Spleen (tissue), 11 donors: ENCODE results near the gene ATOH8. TPM values are rescaled to one million over a fixed set of nuclear protein-coding genes. Genes with fewer than 3 reads are reported as not detected.

Experiments
- DNase-seq: peaks from one replicate; pipeline ENCODE4 v3.0.0-alpha.2; 2020
- H3K27ac ChIP-seq, 8 donors: fragments of 200-600 bp; sonication (generic) in 7 of 8; 1 replicate in 4 of 8; 2 replicates in 4 of 8; pipeline versions ENCODE4 v1.5.0 to v1.8.0; 2016 to 2021; ENCODE audit warnings: inconsistent platforms in 4 of 8, mild to moderate bottlenecking in 4 of 8, moderate library complexity in 1 of 8
- H3K27me3 ChIP-seq, 7 donors: fragments of 200-600 bp; sonication (generic) in 6 of 7; replicated peaks in 1 of 7; 1 replicate in 4 of 7; 2 replicates in 3 of 7; pipeline versions ENCODE4 v1.5.0 to v1.8.0; 2016 to 2021; ENCODE audit warnings: inconsistent platforms in 3 of 7, mild to moderate bottlenecking in 1 of 7
- H3K36me3 ChIP-seq, 6 donors: fragments of 200-600 bp; sonication (generic) in 5 of 6; 1 replicate in 4 of 6; 2 replicates in 2 of 6; pipeline versions ENCODE4 v1.5.0 to v1.8.0; 2016 to 2021; ENCODE audit warnings: inconsistent platforms in 2 of 6
- H3K4me1 ChIP-seq, 6 donors: fragments of 200-600 bp; sonication (generic) in 5 of 6; 1 replicate in 3 of 6; 2 replicates in 3 of 6; pipeline versions ENCODE4 v1.5.0 to v1.8.0; 2016 to 2021; ENCODE audit warnings: inconsistent platforms in 3 of 6
- H3K4me3 ChIP-seq, 8 donors: fragments of 200-600 bp; sonication (generic) in 7 of 8; 1 replicate in 4 of 8; 2 replicates in 4 of 8; pipeline versions ENCODE4 v1.5.0 to v1.8.0; 2016 to 2021; ENCODE audit warnings: inconsistent platforms in 4 of 8, mild to moderate bottlenecking in 4 of 8, moderate library complexity in 2 of 8
- H3K9me3 ChIP-seq, 8 donors: fragments of 200-600 bp; sonication (generic) in 7 of 8; 1 replicate in 4 of 8; 2 replicates in 4 of 8; pipeline versions ENCODE4 v1.5.0 to v1.8.0; 2016 to 2021; ENCODE audit warnings: inconsistent platforms in 4 of 8
- POLR2A ChIP-seq, 3 donors: fragments of 450-650 bp; IDR thresholded peaks; one replicate each; pipeline ENCODE4 v1.5.1; 2017; ENCODE audit warnings: antibody characterized with exemption in 3 of 3, mild to moderate bottlenecking in 1 of 3
- POLR2AphosphoS5 ChIP-seq, 3 donors: sonication (generic); formaldehyde crosslinking; IDR thresholded peaks; one replicate each; pipeline ENCODE4 v1.5.1; 2017; ENCODE audit warnings: antibody characterized with exemption in 3 of 3
- WGBS, 5 donors: extraction: QIAGEN DNeasy Blood & Tissue Kit in 3 of 5; methylation state at CpG; one replicate each; pipeline versions ENCODE4 v1.1.5 to v1.1.7; 2013 to 2018; 5-methylcytosine and 5-hydroxymethylcytosine counted together
- intact Hi-C: fragments of 100-400 bp; cut with DNase I; formaldehyde crosslinking; loops from one replicate; pipeline ENCODE4 v1.15.0; 2023; ENCODE audit warnings: low total_unique reads
- polyA plus RNA-seq, 3 donors: library from polyadenylated mRNA; stranded (reverse); fragments of 200-250 nt; gene quantifications; one replicate each; pipeline ENCODE4 v1.2.1, GENCODE V29; 2013
- total RNA-seq, 7 donors: library from RNA; depleted of rRNA in 3 of 7; stranded (reverse); fragments of >200 nt in 3 of 7; fragmentation: NEBNext Ultra II Directional in 4 of 7; extraction: Animal tissue kit (Norgen Biotek cat#: 25700) in 4 of 7; gene quantifications; one replicate each; pipeline versions ENCODE4 v1.1.0 to v1.2.1, GENCODE V29; 2016 to 2021
- TF ChIP-seq, protein P1 (sequence below), 11 experiments: fragments of 200-600 bp in 7 of 11; fragments of 450-650 bp in 4 of 11; sonication (generic) in 4 of 11; IDR thresholded peaks in 8 of 11; conservative IDR thresholded peaks in 3 of 11; 1 replicate in 7 of 11; 2 replicates in 4 of 11; pipeline versions ENCODE4 v1.4.0 to v1.8.0; 2016 to 2021; ENCODE audit warnings: antibody characterized with exemption in 11 of 11, inconsistent platforms in 4 of 11, mild to moderate bottlenecking in 1 of 11
- donor health status: healthy with polysubstance abuse.
- donor health status: DM: no; HTN: no; CAD: no; lungs with moderate emphysema.
- donor health status: DM: no; HTN: no; CAD: no.
- donor health status: Bipolar disorder and iron deficiency.
- donor health status: healthy.
- donor health status: DM: no; HTN: no; CAD: no.
- donor health status: DM: yes; HTN: yes; CAD: no.

The ATOH8 gene
- total and polyA plus RNA-seq, 10 donors: 6.4 to 53.0 (median 17.4) TPM

DNA sequence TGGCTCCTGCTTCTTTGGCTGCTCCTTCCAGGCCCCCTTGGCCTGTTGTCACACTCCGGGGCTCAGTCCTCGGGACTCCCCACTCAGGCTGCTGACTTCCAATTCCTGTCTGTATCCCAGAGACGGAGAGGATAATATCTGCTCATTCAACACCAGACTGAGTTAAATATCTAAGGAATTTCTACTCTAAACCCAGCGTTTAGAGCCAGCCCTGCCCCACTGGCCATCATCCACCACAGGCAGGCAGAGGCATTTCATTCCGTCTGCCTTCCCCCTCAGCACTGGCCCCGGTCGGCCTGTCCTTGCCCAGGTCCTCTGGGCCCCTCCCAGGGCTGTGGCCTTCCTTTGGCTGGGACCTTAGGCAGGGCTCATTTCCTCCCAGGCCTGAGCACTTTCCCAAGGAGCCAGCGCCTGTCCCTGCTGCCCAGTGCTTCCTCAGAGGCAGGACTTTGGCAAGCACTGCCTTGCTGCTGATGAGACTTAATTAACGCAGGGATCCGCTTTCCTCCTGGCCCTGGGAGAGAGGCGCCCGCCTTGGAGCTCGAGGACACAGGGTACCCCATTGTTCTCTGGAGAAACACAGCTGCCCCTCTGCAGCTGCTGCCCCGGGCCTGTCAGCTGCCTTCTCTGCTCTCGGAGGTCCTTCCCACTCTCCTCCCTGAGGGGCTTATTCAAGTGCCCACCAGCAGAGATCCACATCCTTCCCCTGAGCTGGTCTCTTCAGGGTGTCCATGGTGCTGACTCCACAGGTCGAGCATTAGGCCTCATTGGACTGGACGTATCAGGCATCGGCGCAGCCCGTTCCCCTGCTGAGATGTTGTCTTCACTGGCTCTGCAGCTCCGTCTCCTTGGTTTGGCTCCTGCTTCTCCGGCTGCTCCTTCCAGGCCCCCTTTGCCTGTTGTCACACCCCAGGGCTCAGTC, 42.8 kb downstream of the ATOH8 start:
- Histone ChIP-seq H3K36me3 (no peaks in the 10 kb centered on the region), H3K9me3 (peaks cover 0 to 9% (median 7%) of the 10 kb centered on the region in 8 donors), H3K27me3 (peaks cover 0 to 22% (median 0%) of the 10 kb centered on the region in 7 donors), H3K27ac (peak overlapping the region in 7 of 8 donors; percentile 47 to 67 (median 57)), H3K4me3 (no peak overlapping the region), H3K4me1 (peaks cover 6 to 60% (median 32%) of the 10 kb centered on the region in 6 donors)
- WGBS, 5 donors: 65 to 75% (median 72%) methylated on average over 14 to 22 of the region's 22 CpGs
- TF ChIP-seq POLR2A (IDR thresholded peaks at IDR 0.05) (no peak), POLR2AphosphoS5 (IDR thresholded peaks at IDR 0.05) (peak; percentile 62 to 77 (median 76))
- peak; percentile 80 for DNase-seq
- intact Hi-C loops: loop anchor here (10.0 kb wide), 1 partner anchor 52 kb away; no protein-coding TSS in a partner anchor

GRCh38 chr2:85797263-85797660, 43.5 kb downstream of the ATOH8 start:
- no peak for DNase-seq
- Histone ChIP-seq H3K36me3 (no peaks in the 10 kb centered on the region), H3K27ac (peak overlapping the region in 4 of 8 donors; percentile 51 to 63 (median 58)), H3K4me1 (peaks cover 3 to 55% (median 30%) of the 10 kb centered on the region in 6 donors), H3K27me3 (peaks cover 0 to 22% (median 0%) of the 10 kb centered on the region in 7 donors), H3K9me3 (peaks cover 0 to 9% (median 8%) of the 10 kb centered on the region in 8 donors), H3K4me3 (no peak overlapping the region)
- TF ChIP-seq POLR2A (IDR thresholded peaks at IDR 0.05): no peak
- TF ChIP-seq, protein P1, sequence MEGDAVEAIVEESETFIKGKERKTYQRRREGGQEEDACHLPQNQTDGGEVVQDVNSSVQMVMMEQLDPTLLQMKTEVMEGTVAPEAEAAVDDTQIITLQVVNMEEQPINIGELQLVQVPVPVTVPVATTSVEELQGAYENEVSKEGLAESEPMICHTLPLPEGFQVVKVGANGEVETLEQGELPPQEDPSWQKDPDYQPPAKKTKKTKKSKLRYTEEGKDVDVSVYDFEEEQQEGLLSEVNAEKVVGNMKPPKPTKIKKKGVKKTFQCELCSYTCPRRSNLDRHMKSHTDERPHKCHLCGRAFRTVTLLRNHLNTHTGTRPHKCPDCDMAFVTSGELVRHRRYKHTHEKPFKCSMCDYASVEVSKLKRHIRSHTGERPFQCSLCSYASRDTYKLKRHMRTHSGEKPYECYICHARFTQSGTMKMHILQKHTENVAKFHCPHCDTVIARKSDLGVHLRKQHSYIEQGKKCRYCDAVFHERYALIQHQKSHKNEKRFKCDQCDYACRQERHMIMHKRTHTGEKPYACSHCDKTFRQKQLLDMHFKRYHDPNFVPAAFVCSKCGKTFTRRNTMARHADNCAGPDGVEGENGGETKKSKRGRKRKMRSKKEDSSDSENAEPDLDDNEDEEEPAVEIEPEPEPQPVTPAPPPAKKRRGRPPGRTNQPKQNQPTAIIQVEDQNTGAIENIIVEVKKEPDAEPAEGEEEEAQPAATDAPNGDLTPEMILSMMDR (IDR thresholded peaks at IDR 0.05 in 8 of 11, conservative IDR thresholded peaks at IDR 0.05 in 3 of 11): no peak
- TF ChIP-seq POLR2AphosphoS5 (IDR thresholded peaks at IDR 0.05): no peak
- intact Hi-C loops: loop anchor here (10.0 kb wide), 1 partner anchor 52 kb away; no protein-coding TSS in a partner anchor
- WGBS, 5 donors: 82 to 95% (median 87%) methylated on average over 13 of the region's 13 CpGs

DNA sequence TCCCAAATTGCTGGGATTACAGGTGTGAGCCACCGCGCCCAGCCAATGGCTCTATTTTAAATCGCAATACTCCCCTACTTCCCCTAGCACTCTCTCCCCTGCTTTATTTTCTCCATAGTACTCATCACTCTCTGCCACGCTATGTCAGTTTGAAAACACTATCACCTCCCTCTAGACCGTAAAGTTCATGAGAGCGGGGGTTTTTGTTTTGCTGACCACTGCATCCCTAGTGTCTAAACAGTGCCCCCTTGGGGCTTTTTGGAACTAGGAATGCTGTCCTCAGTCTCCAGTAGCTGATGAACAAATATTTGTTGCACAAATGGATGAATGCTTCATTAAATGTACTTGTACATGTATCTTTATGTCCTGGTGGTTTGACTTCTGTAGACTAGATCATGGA, 44.1 kb downstream of the ATOH8 start:
- H3K9me3 ChIP-seq: peaks cover 0 to 9% (median 8%) of the 10 kb centered on the region in 8 donors
- H3K27me3 ChIP-seq: peaks cover 0 to 22% (median 0%) of the 10 kb centered on the region in 7 donors
- TF ChIP-seq, protein P1 (IDR thresholded peaks at IDR 0.05 in 8 of 11, conservative IDR thresholded peaks at IDR 0.05 in 3 of 11): peak in 9 of 11 experiments; percentile 20 to 65 (median 54)
- TF ChIP-seq POLR2AphosphoS5 (IDR thresholded peaks at IDR 0.05): no peak
- no peak overlapping the region for H3K4me3 ChIP-seq
- 64 to 84% (median 73%) methylated on average over 6 of the region's 6 CpGs for WGBS, 5 donors
- no peaks in the 10 kb centered on the region for H3K36me3 ChIP-seq
- no peak overlapping the region for H3K27ac ChIP-seq
- no peak for DNase-seq
- intact Hi-C loops: loop anchor here (10.0 kb wide), 1 partner anchor 53 kb away; no protein-coding TSS in a partner anchor
- H3K4me1 ChIP-seq: peaks cover 0 to 49% (median 28%) of the 10 kb centered on the region in 6 donors

- Histone ChIP-seq H3K4me1 (peaks cover 4 to 40% (median 25%) of the 10 kb centered on the region in 6 donors), H3K9me3 (peaks cover 0 to 9% (median 8%) of the 10 kb centered on the region in 8 donors), H3K27ac (no peak overlapping the region), H3K4me3 (no peak overlapping the region), H3K27me3 (peaks cover 0 to 26% (median 0%) of the 10 kb centered on the region in 7 donors), H3K36me3 (no peaks in the 10 kb centered on the region)
- intact Hi-C loops: loop anchor here (10.0 kb wide), 1 partner anchor 55 kb away; no protein-coding TSS in a partner anchor
- 71 to 86% (median 79%) methylated on average over 7 to 11 of the region's 11 CpGs for WGBS, 5 donors
- peak; percentile 60 for DNase-seq
- TF ChIP-seq POLR2AphosphoS5 (IDR thresholded peaks at IDR 0.05) (no peak), POLR2A (IDR thresholded peaks at IDR 0.05) (no peak)
- TF ChIP-seq, protein P1 (IDR thresholded peaks at IDR 0.05 in 8 of 11, conservative IDR thresholded peaks at IDR 0.05 in 3 of 11): no peak
Measured at GRCh38 chr2:85799215-85799956, 45.6 kb downstream of the ATOH8 start.
